Lung (tissue), 12 donors: Measurements from ENCODE around the gene EHD4. TPM values are rescaled to one million over a fixed set of nuclear protein-coding genes. Genes with fewer than 3 reads are reported as not detected.

ENCODE experiments used
- ATAC-seq: fragments of 200-7000 bp; cut with Tn5 transposase; one replicate; pipeline ENCODE4 v1.9.1; 2020; ENCODE audit warnings: moderate number of reproducible peaks; ENCODE audit not compliant: insufficient read depth, low FRiP score
- DNase-seq, 3 donors: peaks; one replicate each; pipeline ENCODE4 v3.0.0-alpha.2; 2013 to 2017
- H3K27ac ChIP-seq, 2 donors: one replicate each; pipeline ENCODE4 v1.5.1; 2013; ENCODE audit warnings: mild to moderate bottlenecking in 2 of 2, moderate library complexity in 2 of 2, control low read depth in 1 of 2, inconsistent platforms in 1 of 2, low read depth in 1 of 2, low read length in 1 of 2
- H3K27me3 ChIP-seq, 3 donors: one replicate each; pipeline ENCODE4 v1.5.1; 2013; ENCODE audit warnings: low read length in 2 of 3; ENCODE audit not compliant: control insufficient read depth in 3 of 3, insufficient read depth in 3 of 3
- H3K36me3 ChIP-seq, 4 donors: one replicate each; pipeline ENCODE4 v1.5.1; 2013; ENCODE audit warnings: low read length in 4 of 4, mild to moderate bottlenecking in 1 of 4, moderate library complexity in 1 of 4; ENCODE audit not compliant: control insufficient read depth in 4 of 4, insufficient read depth in 4 of 4
- H3K4me1 ChIP-seq, 5 donors: one replicate each; pipeline ENCODE4 v1.5.1; 2013; ENCODE audit warnings: low read length in 5 of 5, mild to moderate bottlenecking in 2 of 5, moderate library complexity in 1 of 5; ENCODE audit not compliant: control insufficient read depth in 5 of 5, insufficient read depth in 5 of 5
- H3K4me3 ChIP-seq: one replicate; pipeline ENCODE4 v1.5.1; 2013; ENCODE audit warnings: mild to moderate bottlenecking, control low read depth, moderate library complexity
- H3K9ac ChIP-seq, 2 donors: one replicate each; pipeline ENCODE4 v1.5.1; 2013; ENCODE audit warnings: low read length in 2 of 2, control low read depth in 1 of 2; ENCODE audit not compliant: insufficient read depth in 1 of 2
- H3K9me3 ChIP-seq, 4 donors: one replicate each; pipeline ENCODE4 v1.5.1; 2013; ENCODE audit warnings: low read length in 3 of 4, mild to moderate bottlenecking in 1 of 4, moderate library complexity in 1 of 4; ENCODE audit not compliant: control insufficient read depth in 4 of 4, insufficient read depth in 3 of 4
- WGBS, 2 donors: extraction: QIAGEN DNeasy Blood & Tissue Kit; methylation state at CpG; one replicate each; pipeline ENCODE4 v1.1.7; 2013; 5-methylcytosine and 5-hydroxymethylcytosine counted together
- polyA plus RNA-seq, 2 donors: library from polyadenylated mRNA; stranded (reverse); fragments of 200-250 nt; gene quantifications; one replicate each; pipeline ENCODE4 v1.2.1, GENCODE V29; 2013
- total RNA-seq, 2 donors: library from RNA; depleted of rRNA in 1 of 2; stranded (reverse); fragments of >200 nt in 1 of 2; gene quantifications; one replicate each; pipeline ENCODE4 v1.2.1, GENCODE V29; 2014 to 2021
- TF ChIP-seq, protein P1 (sequence below): IDR thresholded peaks from 2 replicates; pipeline ENCODE4 v1.5.1; 2012; ENCODE audit warnings: mild to moderate bottlenecking; ENCODE audit errors: control extremely low read depth, extremely low read depth
- donor health status: control.
- donor health status: control.
- donor health status: Bipolar disorder and iron deficiency.
- donor health status: healthy.
- donor health status: DM: yes; HTN: yes; CAD: no.

EHD4 gene
- total and polyA plus RNA-seq, 4 donors, result 16.4 to 36.3 (median 25.9) TPM

DNA sequence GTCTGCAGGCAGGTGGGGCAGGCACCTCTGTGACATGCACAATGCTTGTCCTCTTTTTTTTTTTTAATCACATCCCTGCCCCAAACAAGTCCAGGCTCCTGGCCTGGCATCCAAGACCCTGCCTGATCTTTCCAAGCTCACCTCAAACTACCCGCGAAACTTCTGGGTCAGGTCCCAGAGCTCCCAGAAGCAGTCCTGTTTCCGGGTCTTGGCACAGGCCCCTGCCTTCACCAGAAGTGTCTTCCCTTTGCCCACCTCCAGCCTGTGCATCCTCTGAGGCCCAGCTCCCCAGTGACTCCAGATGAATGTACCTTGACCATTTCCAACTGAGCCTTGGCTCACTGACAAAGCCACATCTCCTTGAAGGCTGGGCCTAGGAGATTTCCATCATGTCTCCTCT, 25.5 kb upstream of the EHD4 start:
- 72 to 98% methylated on average over 3 of the region's 3 CpGs for WGBS, 2 donors
- H3K27me3 ChIP-seq, result no peaks in the 10 kb centered on the region
- no peak overlapping the region for H3K4me3 ChIP-seq
- H3K36me3 ChIP-seq, result no peaks in the 10 kb centered on the region
- TF ChIP-seq, protein P1, sequence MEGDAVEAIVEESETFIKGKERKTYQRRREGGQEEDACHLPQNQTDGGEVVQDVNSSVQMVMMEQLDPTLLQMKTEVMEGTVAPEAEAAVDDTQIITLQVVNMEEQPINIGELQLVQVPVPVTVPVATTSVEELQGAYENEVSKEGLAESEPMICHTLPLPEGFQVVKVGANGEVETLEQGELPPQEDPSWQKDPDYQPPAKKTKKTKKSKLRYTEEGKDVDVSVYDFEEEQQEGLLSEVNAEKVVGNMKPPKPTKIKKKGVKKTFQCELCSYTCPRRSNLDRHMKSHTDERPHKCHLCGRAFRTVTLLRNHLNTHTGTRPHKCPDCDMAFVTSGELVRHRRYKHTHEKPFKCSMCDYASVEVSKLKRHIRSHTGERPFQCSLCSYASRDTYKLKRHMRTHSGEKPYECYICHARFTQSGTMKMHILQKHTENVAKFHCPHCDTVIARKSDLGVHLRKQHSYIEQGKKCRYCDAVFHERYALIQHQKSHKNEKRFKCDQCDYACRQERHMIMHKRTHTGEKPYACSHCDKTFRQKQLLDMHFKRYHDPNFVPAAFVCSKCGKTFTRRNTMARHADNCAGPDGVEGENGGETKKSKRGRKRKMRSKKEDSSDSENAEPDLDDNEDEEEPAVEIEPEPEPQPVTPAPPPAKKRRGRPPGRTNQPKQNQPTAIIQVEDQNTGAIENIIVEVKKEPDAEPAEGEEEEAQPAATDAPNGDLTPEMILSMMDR, result no peak
- H3K9me3 ChIP-seq, result no peaks in the 10 kb centered on the region
- DNase-seq (no peak), ATAC-seq (no peak)
- no peak overlapping the region for H3K9ac ChIP-seq
- no peaks in the 10 kb centered on the region for H3K4me1 ChIP-seq
- H3K27ac ChIP-seq, result no peak overlapping the region

GRCh38 chr15:41996921-41997592, 24.7 kb upstream of the EHD4 start:
- no peaks in the 10 kb centered on the region for H3K9me3 ChIP-seq
- TF ChIP-seq, protein P1, result no peak
- ATAC-seq (no peak), DNase-seq (no peak)
- WGBS, 2 donors, result 91 to 95% methylated on average over 12 to 13 of the region's 13 CpGs
- H3K27ac ChIP-seq, result no peak overlapping the region
- H3K4me3 ChIP-seq, result no peak overlapping the region
- no peaks in the 10 kb centered on the region for H3K4me1 ChIP-seq
- no peaks in the 10 kb centered on the region for H3K27me3 ChIP-seq
- H3K9ac ChIP-seq, result no peak overlapping the region
- no peaks in the 10 kb centered on the region for H3K36me3 ChIP-seq

DNA sequence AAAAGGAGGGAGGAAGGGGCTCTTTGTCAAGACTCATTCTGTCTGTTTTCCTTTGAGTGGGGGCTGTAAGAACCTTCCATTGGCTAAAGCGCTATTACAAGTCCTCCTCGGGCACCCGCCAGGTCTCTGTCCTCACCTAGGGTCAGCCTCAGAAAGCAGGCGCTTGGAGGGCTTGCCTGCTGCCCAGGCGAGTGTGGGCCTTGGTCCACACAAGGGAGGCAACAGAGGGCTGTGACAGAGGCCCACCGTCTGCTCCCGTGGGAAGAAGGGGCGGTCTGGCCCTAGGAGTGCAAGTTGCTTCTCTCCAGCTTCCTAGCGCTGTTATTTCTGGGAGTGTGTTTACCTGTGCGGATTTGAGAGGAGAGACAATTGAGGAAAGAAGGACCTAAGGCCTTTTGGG, 24.0 kb upstream of the EHD4 start:
- H3K4me3 ChIP-seq, result no peak overlapping the region
- no peaks in the 10 kb centered on the region for H3K36me3 ChIP-seq
- WGBS, 2 donors, result 95 to 96% methylated on average over 10 of the region's 10 CpGs
- TF ChIP-seq, protein P1, result no peak
- ATAC-seq (no peak), DNase-seq (no peak)
- no peak overlapping the region for H3K27ac ChIP-seq
- no peaks in the 10 kb centered on the region for H3K27me3 ChIP-seq
- no peak overlapping the region for H3K9ac ChIP-seq
- no peaks in the 10 kb centered on the region for H3K4me1 ChIP-seq
- no peaks in the 10 kb centered on the region for H3K9me3 ChIP-seq

GRCh38 chr15:41995476-41995855, 23.1 kb upstream of the EHD4 start:
- ATAC-seq, result no peak
- Histone ChIP-seq H3K36me3 (no peaks in the 10 kb centered on the region), H3K9me3 (no peaks in the 10 kb centered on the region), H3K27me3 (no peaks in the 10 kb centered on the region), H3K4me1 (no peaks in the 10 kb centered on the region), H3K27ac (no peak overlapping the region), H3K4me3 (no peak overlapping the region), H3K9ac (no peak overlapping the region)
- TF ChIP-seq, protein P1, result no peak
- DNase-seq, result no peak
- 97 to 98% methylated on average over 7 of the region's 7 CpGs for WGBS, 2 donors
